HEK293 (cell line): ENCODE results near the gene PIK3R4.
A peak's percentile ranks its signal among the peaks of the same experiment; 100 is the strongest.

Source experiments
- CTCF ChIA-PET: fragments of 350-600 bp; formaldehyde crosslinking; extraction: SDS; loops from one replicate; lab custom pipeline; 2021; ENCODE audit warnings: antibody characterized with exemption; lab: Yijun Ruan, JAX
- POLR2A ChIA-PET: fragments of 300-600 bp; formaldehyde crosslinking; extraction: SDS; loops from one replicate; lab custom pipeline; 2020; ENCODE audit warnings: antibody characterized with exemption, inconsistent platforms; lab: Yijun Ruan, JAX
- H3K27ac ChIP-seq: fragments of 200-500 bp; sonication (Bioruptor generic); 2 replicates; pipeline ENCODE4 v1.5.1; 2014; ENCODE audit warnings: low read depth, low read length, control low read depth, inconsistent platforms; ENCODE audit errors: extremely low read depth
- H3K36me3 ChIP-seq, 2 experiments: fragments of 200-500 bp in 1 of 2; sonication (Bioruptor generic) in 1 of 2; 1 replicate in 1 of 2; 2 replicates in 1 of 2; pipeline ENCODE4 v1.5.1; 2014 to 2017; ENCODE audit warnings: inconsistent platforms in 2 of 2, low read length in 2 of 2; ENCODE audit not compliant: control insufficient read depth in 2 of 2, insufficient read depth in 1 of 2
- H3K4me1 ChIP-seq: fragments of 200-500 bp; sonication (Bioruptor generic); 2 replicates; pipeline ENCODE4 v1.5.1; 2014; ENCODE audit warnings: mild to moderate bottlenecking, low read length, inconsistent platforms; ENCODE audit not compliant: control insufficient read depth, insufficient read depth
- H3K4me3 ChIP-seq: 2 replicates; pipeline ENCODE4 v1.5.1; 2011; ENCODE audit warnings: low read depth, mild to moderate bottlenecking, control low read depth, low read length, moderate library complexity
- H3K9me3 ChIP-seq: fragments of 200-500 bp; sonication (Bioruptor generic); 2 replicates; pipeline ENCODE4 v1.5.1; 2014; ENCODE audit warnings: low read depth, low read length, inconsistent platforms; ENCODE audit not compliant: control insufficient read depth, insufficient read depth
- IKZF3 ChIP-seq: fragments of 450-650 bp; IDR thresholded peaks from 2 replicates; pipeline ENCODE4 v1.5.0; 2018; ENCODE audit warnings: missing biosample characterization, mild to moderate bottlenecking, missing genetic modification characterization, moderate library complexity
- KLF7 ChIP-seq: fragments of 450-650 bp; formaldehyde crosslinking; IDR thresholded peaks from 2 replicates; pipeline ENCODE4 v1.5.1; 2016; ENCODE audit warnings: missing biosample characterization, missing genetic modification characterization, borderline replicate concordance
- OSR2 ChIP-seq: fragments of 450-650 bp; formaldehyde crosslinking; IDR thresholded peaks from 2 replicates; pipeline ENCODE4 v1.5.1; 2016; ENCODE audit warnings: missing biosample characterization, missing genetic modification characterization
- PRDM10 ChIP-seq: fragments of 450-650 bp; formaldehyde crosslinking; IDR thresholded peaks from 2 replicates; pipeline ENCODE4 v1.5.1; 2016; ENCODE audit warnings: missing biosample characterization, missing genetic modification characterization
- PRDM6 ChIP-seq: fragments of 450-650 bp; formaldehyde crosslinking; IDR thresholded peaks from 2 replicates; pipeline ENCODE4 v1.5.1; 2017; ENCODE audit warnings: missing biosample characterization, missing genetic modification characterization
- TRIM28 ChIP-seq: IDR thresholded peaks from 2 replicates; pipeline ENCODE4 v1.6.1; 2011; ENCODE audit warnings: low read length, control low read depth, borderline replicate concordance
- ZBTB48 ChIP-seq: fragments of 450-650 bp; formaldehyde crosslinking; IDR thresholded peaks from 2 replicates; pipeline ENCODE4 v1.5.1; 2016; ENCODE audit warnings: missing biosample characterization, missing genetic modification characterization
- ZBTB8A ChIP-seq: fragments of 450-650 bp; formaldehyde crosslinking; IDR thresholded peaks from 2 replicates; pipeline ENCODE4 v1.5.1; 2016; ENCODE audit warnings: missing biosample characterization, missing genetic modification characterization
- ZNF140 ChIP-seq: fragments of 450-650 bp; formaldehyde crosslinking; IDR thresholded peaks from 2 replicates; pipeline ENCODE4 v1.5.1; 2016; ENCODE audit warnings: missing biosample characterization, missing genetic modification characterization
- ZNF24 ChIP-seq: fragments of 450-650 bp; formaldehyde crosslinking; IDR thresholded peaks from 2 replicates; pipeline ENCODE4 v1.5.1; 2016; ENCODE audit warnings: missing biosample characterization, missing genetic modification characterization
- ZNF366 ChIP-seq: fragments of 450-650 bp; formaldehyde crosslinking; conservative IDR thresholded peaks from 2 replicates; pipeline ENCODE4 v1.5.1; 2016; ENCODE audit warnings: missing biosample characterization, missing genetic modification characterization
- ZNF404 ChIP-seq: fragments of 450-650 bp; formaldehyde crosslinking; IDR thresholded peaks from 2 replicates; pipeline ENCODE4 v1.5.1; 2017; ENCODE audit warnings: missing biosample characterization, missing genetic modification characterization
- ZNF501 ChIP-seq: fragments of 450-650 bp; formaldehyde crosslinking; IDR thresholded peaks from 2 replicates; pipeline ENCODE4 v1.5.1; 2016; ENCODE audit warnings: missing biosample characterization, missing genetic modification characterization
- ZNF560 ChIP-seq: fragments of 450-650 bp; formaldehyde crosslinking; IDR thresholded peaks from 2 replicates; pipeline ENCODE4 v1.5.1; 2017; ENCODE audit warnings: missing biosample characterization, missing genetic modification characterization, borderline replicate concordance
- ZNF639 ChIP-seq: fragments of 450-650 bp; formaldehyde crosslinking; IDR thresholded peaks from 2 replicates; pipeline ENCODE4 v1.5.1; 2016; ENCODE audit warnings: missing biosample characterization, missing genetic modification characterization
- ZXDB ChIP-seq: fragments of 450-650 bp; formaldehyde crosslinking; IDR thresholded peaks from 2 replicates; pipeline ENCODE4 v1.5.1; 2016; ENCODE audit warnings: missing biosample characterization, missing genetic modification characterization
- TF ChIP-seq, protein P1 (sequence below): fragments of 450-650 bp; formaldehyde crosslinking; IDR thresholded peaks from 2 replicates; pipeline ENCODE4 v1.5.1; 2016; ENCODE audit warnings: missing biosample characterization, missing genetic modification characterization
- TF ChIP-seq, protein P2 (sequence below): fragments of 450-650 bp; formaldehyde crosslinking; conservative IDR thresholded peaks from 2 replicates; pipeline ENCODE4 v1.5.1; 2016; ENCODE audit warnings: low read depth, missing biosample characterization, missing genetic modification characterization
- TF ChIP-seq, protein P3 (sequence below): fragments of 450-650 bp; formaldehyde crosslinking; IDR thresholded peaks from 2 replicates; pipeline ENCODE4 v1.5.1; 2016; ENCODE audit warnings: missing biosample characterization, missing genetic modification characterization

The PIK3R4 gene

GRCh38 chr3:130662501-130662996 lies 84.1 kb downstream of the PIK3R4 start (continued):
- TF ChIP-seq, protein P1, sequence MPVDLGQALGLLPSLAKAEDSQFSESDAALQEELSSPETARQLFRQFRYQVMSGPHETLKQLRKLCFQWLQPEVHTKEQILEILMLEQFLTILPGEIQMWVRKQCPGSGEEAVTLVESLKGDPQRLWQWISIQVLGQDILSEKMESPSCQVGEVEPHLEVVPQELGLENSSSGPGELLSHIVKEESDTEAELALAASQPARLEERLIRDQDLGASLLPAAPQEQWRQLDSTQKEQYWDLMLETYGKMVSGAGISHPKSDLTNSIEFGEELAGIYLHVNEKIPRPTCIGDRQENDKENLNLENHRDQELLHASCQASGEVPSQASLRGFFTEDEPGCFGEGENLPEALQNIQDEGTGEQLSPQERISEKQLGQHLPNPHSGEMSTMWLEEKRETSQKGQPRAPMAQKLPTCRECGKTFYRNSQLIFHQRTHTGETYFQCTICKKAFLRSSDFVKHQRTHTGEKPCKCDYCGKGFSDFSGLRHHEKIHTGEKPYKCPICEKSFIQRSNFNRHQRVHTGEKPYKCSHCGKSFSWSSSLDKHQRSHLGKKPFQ (tag by site-specific recombination), result peak; percentile 70
- peak; percentile 94 for TF ChIP-seq PRDM10
- peak; percentile 92 for TF ChIP-seq PRDM6 (tag by site-specific recombination)
- TF ChIP-seq KLF7 (tag by site-specific recombination), result no peak
- peak; percentile 59; the same call in 1 of the 2 replicates for TF ChIP-seq OSR2 (tag by site-specific recombination)
- 0 out of 2 replicates have a peak, but pooled peaks have one; percentile 15 for TF ChIP-seq ZBTB48 (tag by site-specific recombination)
- peak; percentile 55; the same call in 1 of the 2 replicates for TF ChIP-seq TRIM28
- TF ChIP-seq IKZF3 (tag by site-specific recombination), result peak; percentile 87
- peak; percentile 63 for TF ChIP-seq ZBTB8A

GRCh38 chr3:130661140-130661891 lies 85.3 kb downstream of the PIK3R4 start:
- H3K4me3 ChIP-seq, result no peak overlapping the region
- POLR2A ChIA-PET, result no interaction called here
- peaks cover 8% of the 10 kb centered on the region for H3K4me1 ChIP-seq
- H3K27ac ChIP-seq, result no peak overlapping the region
- no peaks in the 10 kb centered on the region for H3K9me3 ChIP-seq
- H3K36me3 ChIP-seq, result no peaks in the 10 kb centered on the region
- CTCF ChIA-PET, result interaction anchor here (0.7 kb wide), 1 partner anchor 387 kb away, joined by 5 read pairs; no protein-coding TSS in a partner anchor
- TF ChIP-seq, protein P2, sequence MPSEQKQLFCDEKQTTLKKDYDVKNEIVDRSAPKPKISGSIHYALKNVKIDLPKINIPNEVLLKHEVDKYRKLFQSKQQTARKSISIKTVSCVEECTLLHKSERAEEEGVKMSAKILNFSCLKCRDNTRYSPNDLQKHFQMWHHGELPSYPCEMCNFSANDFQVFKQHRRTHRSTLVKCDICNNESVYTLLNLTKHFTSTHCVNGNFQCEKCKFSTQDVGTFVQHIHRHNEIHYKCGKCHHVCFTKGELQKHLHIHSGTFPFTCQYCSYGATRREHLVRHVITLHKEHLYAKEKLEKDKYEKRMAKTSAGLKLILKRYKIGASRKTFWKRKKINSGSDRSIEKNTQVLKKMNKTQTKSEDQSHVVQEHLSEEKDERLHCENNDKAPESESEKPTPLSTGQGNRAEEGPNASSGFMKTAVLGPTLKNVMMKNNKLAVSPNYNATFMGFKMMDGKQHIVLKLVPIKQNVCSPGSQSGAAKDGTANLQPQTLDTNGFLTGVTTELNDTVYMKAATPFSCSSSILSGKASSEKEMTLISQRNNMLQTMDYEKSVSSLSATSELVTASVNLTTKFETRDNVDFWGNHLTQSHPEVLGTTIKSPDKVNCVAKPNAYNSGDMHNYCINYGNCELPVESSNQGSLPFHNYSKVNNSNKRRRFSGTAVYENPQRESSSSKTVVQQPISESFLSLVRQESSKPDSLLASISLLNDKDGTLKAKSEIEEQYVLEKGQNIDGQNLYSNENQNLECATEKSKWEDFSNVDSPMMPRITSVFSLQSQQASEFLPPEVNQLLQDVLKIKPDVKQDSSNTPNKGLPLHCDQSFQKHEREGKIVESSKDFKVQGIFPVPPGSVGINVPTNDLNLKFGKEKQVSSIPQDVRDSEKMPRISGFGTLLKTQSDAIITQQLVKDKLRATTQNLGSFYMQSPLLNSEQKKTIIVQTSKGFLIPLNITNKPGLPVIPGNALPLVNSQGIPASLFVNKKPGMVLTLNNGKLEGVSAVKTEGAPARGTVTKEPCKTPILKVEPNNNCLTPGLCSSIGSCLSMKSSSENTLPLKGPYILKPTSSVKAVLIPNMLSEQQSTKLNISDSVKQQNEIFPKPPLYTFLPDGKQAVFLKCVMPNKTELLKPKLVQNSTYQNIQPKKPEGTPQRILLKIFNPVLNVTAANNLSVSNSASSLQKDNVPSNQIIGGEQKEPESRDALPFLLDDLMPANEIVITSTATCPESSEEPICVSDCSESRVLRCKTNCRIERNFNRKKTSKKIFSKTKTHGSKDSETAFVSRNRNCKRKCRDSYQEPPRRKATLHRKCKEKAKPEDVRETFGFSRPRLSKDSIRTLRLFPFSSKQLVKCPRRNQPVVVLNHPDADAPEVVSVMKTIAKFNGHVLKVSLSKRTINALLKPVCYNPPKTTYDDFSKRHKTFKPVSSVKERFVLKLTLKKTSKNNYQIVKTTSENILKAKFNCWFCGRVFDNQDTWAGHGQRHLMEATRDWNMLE (tag by site-specific recombination), result no peak
- TF ChIP-seq ZNF24 (tag by site-specific recombination) (0 out of 2 replicates have a peak, but pooled peaks have one; percentile 54), ZNF639 (tag by site-specific recombination) (no peak), ZNF140 (no peak), ZNF501 (tag by site-specific recombination) (no peak), ZNF404 (tag by site-specific recombination) (no peak), ZNF366 (tag by site-specific recombination) (peak; percentile 43), ZXDB (tag by site-specific recombination) (peak; percentile 61), ZNF560 (tag by site-specific recombination) (no peak)
- TF ChIP-seq, protein P3, sequence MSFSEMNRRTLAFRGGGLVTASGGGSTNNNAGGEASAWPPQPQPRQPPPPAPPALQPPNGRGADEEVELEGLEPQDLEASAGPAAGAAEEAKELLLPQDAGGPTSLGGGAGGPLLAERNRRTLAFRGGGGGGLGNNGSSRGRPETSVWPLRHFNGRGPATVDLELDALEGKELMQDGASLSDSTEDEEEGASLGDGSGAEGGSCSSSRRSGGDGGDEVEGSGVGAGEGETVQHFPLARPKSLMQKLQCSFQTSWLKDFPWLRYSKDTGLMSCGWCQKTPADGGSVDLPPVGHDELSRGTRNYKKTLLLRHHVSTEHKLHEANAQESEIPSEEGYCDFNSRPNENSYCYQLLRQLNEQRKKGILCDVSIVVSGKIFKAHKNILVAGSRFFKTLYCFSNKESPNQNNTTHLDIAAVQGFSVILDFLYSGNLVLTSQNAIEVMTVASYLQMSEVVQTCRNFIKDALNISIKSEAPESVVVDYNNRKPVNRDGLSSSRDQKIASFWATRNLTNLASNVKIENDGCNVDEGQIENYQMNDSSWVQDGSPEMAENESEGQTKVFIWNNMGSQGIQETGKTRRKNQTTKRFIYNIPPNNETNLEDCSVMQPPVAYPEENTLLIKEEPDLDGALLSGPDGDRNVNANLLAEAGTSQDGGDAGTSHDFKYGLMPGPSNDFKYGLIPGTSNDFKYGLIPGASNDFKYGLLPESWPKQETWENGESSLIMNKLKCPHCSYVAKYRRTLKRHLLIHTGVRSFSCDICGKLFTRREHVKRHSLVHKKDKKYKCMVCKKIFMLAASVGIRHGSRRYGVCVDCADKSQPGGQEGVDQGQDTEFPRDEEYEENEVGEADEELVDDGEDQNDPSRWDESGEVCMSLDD (tag by site-specific recombination), result no peak
